HFFc6 (cell line): ENCODE results near the gene PML. TPM values are rescaled to one million over a fixed set of nuclear protein-coding genes. Genes with fewer than 3 reads are reported as not detected.
A peak's percentile ranks its signal among the peaks of the same experiment; 100 is the strongest.

Experiments
- DNase-seq: peaks from one replicate; pipeline ENCODE4 v3.0.0-alpha.2; 2018
- H3K27ac Mint-ChIP-seq: 2 replicates; pipeline ENCODE4 v1.8.0; 2020; ENCODE audit warnings: mild to moderate bottlenecking, mixed read lengths
- H3K27me3 Mint-ChIP-seq: 2 replicates; pipeline ENCODE4 v1.8.0; 2021; ENCODE audit warnings: mild to moderate bottlenecking, moderate library complexity, mixed read lengths; ENCODE audit not compliant: insufficient read depth
- H3K36me3 Mint-ChIP-seq: 2 replicates; pipeline ENCODE4 v1.8.0; 2021; ENCODE audit warnings: low read depth, mixed read lengths
- H3K4me1 Mint-ChIP-seq: 2 replicates; pipeline ENCODE4 v1.8.0; 2020; ENCODE audit warnings: low read depth, mixed read lengths
- H3K4me3 Mint-ChIP-seq: 2 replicates; pipeline ENCODE4 v1.8.0; 2020; ENCODE audit warnings: mild to moderate bottlenecking, moderate library complexity, mixed read lengths
- H3K9me3 Mint-ChIP-seq: 2 replicates; pipeline ENCODE4 v1.8.0; 2020; ENCODE audit warnings: mild to moderate bottlenecking, mixed read lengths
- CTCF ChIP-seq: fragments of 200-600 bp; sonication (generic); IDR thresholded peaks from 2 replicates; pipeline ENCODE4 v1.5.0; 2021; ENCODE audit warnings: antibody characterized with exemption, mild to moderate bottlenecking
- total RNA-seq, 6 experiments: library from RNA; stranded (reverse); fragmentation: NEBNext Ultra II Directional; extraction: Animal tissue kit (Norgen Biotek cat#: 25700); gene quantifications; 2 replicates in 1 of 6; 3 replicates in 5 of 6; pipeline ENCODE4 v1.2.3, GENCODE V29; 2021

PML gene
- total RNA-seq, 6 experiments from 2014 or later = 45.2 to 51.8 (median 47.5) TPM

GRCh38 chr15:73947651-73948050 lies 46.9 kb upstream of the PML start:
- H3K4me3 Mint-ChIP-seq = no peak overlapping the region

DNA sequence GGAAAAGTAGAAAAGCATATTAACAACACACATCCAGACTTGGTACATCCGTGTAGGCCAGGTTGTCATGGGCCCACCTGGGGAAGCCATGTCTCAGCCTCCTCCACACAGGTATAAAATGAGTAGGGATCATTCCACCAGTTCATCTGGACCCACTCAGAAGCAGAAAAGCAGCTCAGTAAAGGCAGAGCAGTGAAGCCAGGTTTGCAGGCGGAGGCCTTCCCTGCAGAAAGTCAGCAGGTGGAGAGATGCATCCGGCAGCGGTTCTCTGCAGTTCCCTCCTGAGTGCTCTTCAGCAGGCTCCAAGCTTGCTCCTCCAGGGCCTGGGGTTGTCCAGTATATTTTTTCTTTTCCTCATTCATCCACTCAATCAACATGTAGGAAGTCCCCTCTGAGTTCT lies 46.1 kb upstream of the PML start:
- Mint-ChIP-seq H3K36me3 (peaks cover 45% of the 10 kb centered on the region), H3K27me3 (peaks cover 1% of the 10 kb centered on the region), H3K27ac (peak overlapping the region; percentile 60; the same call in 1 of the 2 replicates), H3K4me1 (peaks cover 37% of the 10 kb centered on the region), H3K4me3 (no peak overlapping the region), H3K9me3 (no peaks in the 10 kb centered on the region)
- no peak for TF ChIP-seq CTCF
- DNase-seq = no peak

More at GRCh38 chr15:73947651-73948050, 46.9 kb upstream of the PML start:
- Mint-ChIP-seq H3K4me1 (peaks cover 41% of the 10 kb centered on the region), H3K27me3 (peaks cover 1% of the 10 kb centered on the region), H3K27ac (no peak overlapping the region), H3K36me3 (peaks cover 45% of the 10 kb centered on the region), H3K9me3 (no peaks in the 10 kb centered on the region)
- no peak for DNase-seq
- no peak for TF ChIP-seq CTCF

- DNase-seq = no peak
- Mint-ChIP-seq H3K27me3 (peaks cover 1% of the 10 kb centered on the region), H3K4me3 (no peak overlapping the region), H3K36me3 (peaks cover 45% of the 10 kb centered on the region), H3K27ac (no peak overlapping the region), H3K4me1 (peaks cover 33% of the 10 kb centered on the region), H3K9me3 (no peaks in the 10 kb centered on the region)
- no peak for TF ChIP-seq CTCF
These were observed 45.5 kb upstream of the PML start for GRCh38 chr15:73948982-73949381.

- no peak for TF ChIP-seq CTCF
- Mint-ChIP-seq H3K27ac (no peak overlapping the region), H3K36me3 (peaks cover 41% of the 10 kb centered on the region), H3K4me1 (peaks cover 30% of the 10 kb centered on the region), H3K4me3 (no peak overlapping the region), H3K27me3 (peaks cover 4% of the 10 kb centered on the region), H3K9me3 (no peaks in the 10 kb centered on the region)
- no peak for DNase-seq
These were observed 45.0 kb upstream of the PML start for GRCh38 chr15:73949496-73949895.

GRCh38 chr15:73950479-73950830 lies 44.1 kb upstream of the PML start:
- Mint-ChIP-seq H3K4me3 (no peak overlapping the region), H3K9me3 (no peaks in the 10 kb centered on the region), H3K27me3 (peaks cover 6% of the 10 kb centered on the region), H3K27ac (peak overlapping the region; percentile 94), H3K4me1 (peaks cover 30% of the 10 kb centered on the region), H3K36me3 (peaks cover 35% of the 10 kb centered on the region)
- DNase-seq = no peak
- TF ChIP-seq CTCF = no peak
